Body of pancreas (tissue), 4 donors: ENCODE data around the gene PTPRJ. TPM values are rescaled to one million over a fixed set of nuclear protein-coding genes. Genes with fewer than 3 reads are reported as not detected.

ENCODE experiments used
- ATAC-seq: fragments of 150-250 bp; one replicate; pipeline ENCODE4 v1.9.1; 2016
- DNase-seq, 4 donors: peaks; one replicate each; pipeline ENCODE4 v3.0.0-alpha.2; 2019
- H3K27ac ChIP-seq, 4 donors: fragments of 200-600 bp; sonication (generic); 1 replicate in 3 of 4; 2 replicates in 1 of 4; pipeline versions ENCODE4 v1.5.1 to v1.6.1; 2016 to 2019; ENCODE audit warnings: mild to moderate bottlenecking in 1 of 4, mixed read lengths in 1 of 4, moderate library complexity in 1 of 4
- H3K27me3 ChIP-seq, 2 donors: fragments of 200-600 bp; sonication (generic); one replicate each; pipeline ENCODE4 v1.6.0; 2016; ENCODE audit warnings: mild to moderate bottlenecking in 1 of 2
- H3K36me3 ChIP-seq, 2 donors: fragments of 200-600 bp; sonication (generic); replicated peaks in 1 of 2; 2 replicates each; pipeline ENCODE4 v1.5.1; 2016; ENCODE audit warnings: low read depth in 2 of 2; ENCODE audit not compliant: insufficient read depth in 1 of 2
- H3K4me1 ChIP-seq: fragments of 200-600 bp; sonication (generic); one replicate; pipeline ENCODE4 v1.6.0; 2016
- H3K4me3 ChIP-seq, 2 donors: fragments of 200-600 bp; sonication (generic); 1 replicate in 1 of 2; 2 replicates in 1 of 2; pipeline ENCODE4 v1.5.1; 2016 to 2019
- H3K9me3 ChIP-seq, 3 donors: fragments of 200-600 bp; sonication (generic); 1 replicate in 2 of 3; 2 replicates in 1 of 3; pipeline ENCODE4 v1.5.1; 2016
- POLR2A ChIP-seq, 3 donors: fragments of 450-650 bp; IDR thresholded peaks; one replicate each; pipeline ENCODE4 v1.6.1; 2016; ENCODE audit warnings: antibody characterized with exemption in 3 of 3, mild to moderate bottlenecking in 2 of 3
- WGBS, 2 donors: methylation state at CpG; one replicate each; pipeline ENCODE4 v1.1.5; 2017; 5-methylcytosine and 5-hydroxymethylcytosine counted together
- intact Hi-C: fragments of 100-400 bp; cut with DNase I; formaldehyde crosslinking; loops from one replicate; pipeline ENCODE4 v1.15.1; 2023
- total RNA-seq, 2 donors: library from RNA; depleted of rRNA; stranded (reverse); fragments of >200 nt; gene quantifications; one replicate each; pipeline ENCODE4 v1.1.0, GENCODE V29; 2016
- TF ChIP-seq, protein P1 (sequence below), 7 experiments: fragments of 450-650 bp in 4 of 7; fragments of 200-600 bp in 3 of 7; sonication (generic) in 3 of 7; IDR thresholded peaks; one replicate each; pipeline ENCODE4 v1.5.1; 2016 to 2019; ENCODE audit warnings: antibody characterized with exemption in 7 of 7

PTPRJ gene
- total RNA-seq, 2 donors from 2014 or later: 10.9 to 17.1 TPM

DNA sequence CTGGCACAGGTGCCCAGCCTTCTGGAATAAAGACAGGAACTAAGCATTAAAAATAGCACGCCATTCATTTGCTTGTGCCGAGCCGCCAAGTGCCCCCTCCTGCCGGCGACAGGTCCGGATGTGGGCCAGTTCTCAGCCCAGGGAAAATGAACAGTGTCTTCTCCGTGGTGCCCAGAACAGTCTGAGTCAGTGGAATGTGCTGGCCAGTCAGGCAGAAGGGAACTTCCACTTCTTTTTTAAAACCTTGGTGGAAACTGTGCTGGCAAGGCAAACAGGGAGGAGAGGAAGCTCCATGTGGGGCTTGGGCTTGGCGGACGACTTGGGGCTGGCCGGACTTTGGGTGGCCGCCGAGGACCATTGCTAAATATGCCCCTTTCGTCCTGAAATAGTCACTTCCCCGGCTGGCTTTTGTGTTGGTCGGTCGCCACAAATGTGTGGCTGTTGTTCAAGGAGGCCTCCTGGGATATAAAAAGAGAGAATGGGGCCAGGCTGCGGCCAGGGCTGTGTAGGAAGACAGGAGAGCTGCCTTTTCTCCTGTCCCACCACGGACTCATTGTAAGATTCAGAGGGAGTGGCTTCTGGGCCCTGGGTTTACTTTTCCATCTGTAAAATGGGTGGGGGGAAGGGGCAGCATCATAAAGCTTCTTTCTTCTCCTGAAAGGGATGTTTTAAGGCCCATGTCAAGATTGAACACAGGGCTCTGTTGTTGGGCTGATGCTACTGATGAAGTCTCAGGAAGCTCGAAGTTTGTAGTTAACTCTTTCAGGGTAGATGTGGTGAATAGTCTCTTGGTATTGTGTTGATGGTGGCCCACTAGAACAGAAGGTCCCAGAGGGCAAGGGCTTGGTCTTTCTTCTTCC lies 101.0 kb downstream of the PTPRJ start:
- ATAC-seq (peak; percentile 58), DNase-seq (peak; percentile 23 to 72 (median 36))
- no peak overlapping the region for H3K4me3 ChIP-seq
- peak overlapping the region in 2 of 4 donors; percentile 6 to 64 for H3K27ac ChIP-seq
- no peaks in the 10 kb centered on the region for H3K27me3 ChIP-seq
- WGBS, 2 donors: 47 to 68% methylated on average over 14 to 19 of the region's 19 CpGs
- no peaks in the 10 kb centered on the region for H3K4me1 ChIP-seq
- intact Hi-C loops: no loop called here
- H3K36me3 ChIP-seq: no peaks in the 10 kb centered on the region
- H3K9me3 ChIP-seq: no peaks in the 10 kb centered on the region
- TF ChIP-seq POLR2A (IDR thresholded peaks at IDR 0.05): no peak
- TF ChIP-seq, protein P1, sequence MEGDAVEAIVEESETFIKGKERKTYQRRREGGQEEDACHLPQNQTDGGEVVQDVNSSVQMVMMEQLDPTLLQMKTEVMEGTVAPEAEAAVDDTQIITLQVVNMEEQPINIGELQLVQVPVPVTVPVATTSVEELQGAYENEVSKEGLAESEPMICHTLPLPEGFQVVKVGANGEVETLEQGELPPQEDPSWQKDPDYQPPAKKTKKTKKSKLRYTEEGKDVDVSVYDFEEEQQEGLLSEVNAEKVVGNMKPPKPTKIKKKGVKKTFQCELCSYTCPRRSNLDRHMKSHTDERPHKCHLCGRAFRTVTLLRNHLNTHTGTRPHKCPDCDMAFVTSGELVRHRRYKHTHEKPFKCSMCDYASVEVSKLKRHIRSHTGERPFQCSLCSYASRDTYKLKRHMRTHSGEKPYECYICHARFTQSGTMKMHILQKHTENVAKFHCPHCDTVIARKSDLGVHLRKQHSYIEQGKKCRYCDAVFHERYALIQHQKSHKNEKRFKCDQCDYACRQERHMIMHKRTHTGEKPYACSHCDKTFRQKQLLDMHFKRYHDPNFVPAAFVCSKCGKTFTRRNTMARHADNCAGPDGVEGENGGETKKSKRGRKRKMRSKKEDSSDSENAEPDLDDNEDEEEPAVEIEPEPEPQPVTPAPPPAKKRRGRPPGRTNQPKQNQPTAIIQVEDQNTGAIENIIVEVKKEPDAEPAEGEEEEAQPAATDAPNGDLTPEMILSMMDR (IDR thresholded peaks at IDR 0.05): no peak

DNA sequence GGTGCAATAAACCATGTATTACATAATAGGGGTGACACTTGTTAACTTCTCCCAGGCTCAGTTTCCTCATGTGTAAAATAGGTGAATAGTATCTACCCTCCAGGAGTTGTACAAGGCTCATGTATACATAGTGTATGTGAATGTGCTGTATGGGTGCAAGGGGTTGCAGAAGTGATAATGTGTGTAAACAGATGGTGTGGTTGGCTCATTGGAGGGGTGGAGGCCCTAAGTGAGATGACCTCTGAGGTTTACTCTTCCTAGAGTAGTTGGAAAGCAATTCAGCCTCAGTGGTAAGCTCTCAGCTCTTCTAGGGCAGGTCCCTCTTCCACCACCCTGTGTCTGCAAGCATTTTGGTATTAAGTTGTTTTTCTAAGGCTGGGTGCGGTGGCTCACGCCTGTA lies 102.4 kb downstream of the PTPRJ start:
- no peak for TF ChIP-seq POLR2A (IDR thresholded peaks at IDR 0.05)
- TF ChIP-seq, protein P1 (IDR thresholded peaks at IDR 0.05): no peak
- Histone ChIP-seq H3K27me3 (no peaks in the 10 kb centered on the region), H3K36me3 (no peaks in the 10 kb centered on the region), H3K4me3 (no peak overlapping the region), H3K27ac (no peak overlapping the region), H3K9me3 (no peaks in the 10 kb centered on the region), H3K4me1 (peaks cover 5% of the 10 kb centered on the region)
- intact Hi-C loops: no loop called here
- no peak for ATAC-seq
- DNase-seq: no peak
- 98 to 100% methylated on average over 2 of the region's 2 CpGs for WGBS, 2 donors

DNA sequence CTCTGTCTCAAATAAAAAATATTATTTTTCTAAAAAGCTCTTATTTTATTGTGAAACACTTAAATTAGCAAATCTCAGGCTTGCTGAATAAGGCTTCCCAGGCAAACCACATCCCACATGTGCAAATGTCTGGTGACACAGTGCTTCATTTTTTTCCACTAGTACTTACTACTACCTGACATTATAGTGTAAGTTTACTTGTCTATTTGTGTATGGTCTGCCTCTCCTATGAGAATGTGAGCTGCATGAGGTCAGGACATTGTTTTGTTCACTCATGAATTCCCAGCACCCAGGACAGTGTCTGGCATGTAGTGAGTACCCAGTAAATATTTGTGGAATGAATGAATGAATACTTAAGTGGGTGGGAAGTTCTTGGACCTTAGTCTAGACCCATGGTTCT lies 103.1 kb downstream of the PTPRJ start:
- ATAC-seq (no peak), DNase-seq (no peak)
- intact Hi-C loops: no loop called here
- H3K4me1 ChIP-seq: peaks cover 12% of the 10 kb centered on the region
- no peak overlapping the region for H3K27ac ChIP-seq
- H3K9me3 ChIP-seq: no peaks in the 10 kb centered on the region
- no peaks in the 10 kb centered on the region for H3K36me3 ChIP-seq
- H3K27me3 ChIP-seq: no peaks in the 10 kb centered on the region
- no peak overlapping the region for H3K4me3 ChIP-seq
- TF ChIP-seq, protein P1 (IDR thresholded peaks at IDR 0.05): no peak
- TF ChIP-seq POLR2A (IDR thresholded peaks at IDR 0.05): no peak

DNA sequence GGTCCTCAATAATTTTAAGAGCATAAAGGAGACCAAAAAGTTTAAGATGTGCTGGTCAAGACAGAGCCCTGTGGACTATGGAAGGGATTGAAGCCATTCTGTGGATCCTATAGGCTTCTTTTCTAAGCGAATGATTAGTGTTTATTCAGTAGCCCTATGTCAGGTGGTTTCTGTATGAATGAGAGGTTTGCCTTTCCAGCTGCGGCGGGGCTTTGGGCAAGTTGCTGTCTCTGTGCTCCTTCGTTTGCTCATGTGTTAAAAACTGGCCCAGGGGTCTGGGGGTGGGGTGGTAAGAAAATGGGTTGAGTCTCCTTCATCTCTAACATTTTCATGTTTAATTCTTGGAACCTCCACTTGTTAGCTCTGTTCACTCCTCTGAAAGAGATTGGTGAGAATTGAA lies 105.3 kb downstream of the PTPRJ start:
- WGBS, 2 donors: 91 to 92% methylated on average over 4 of the region's 4 CpGs
- no peaks in the 10 kb centered on the region for H3K36me3 ChIP-seq
- DNase-seq: no peak
- peaks cover 14% of the 10 kb centered on the region for H3K4me1 ChIP-seq
- TF ChIP-seq, protein P1 (IDR thresholded peaks at IDR 0.05): no peak
- no peak for TF ChIP-seq POLR2A (IDR thresholded peaks at IDR 0.05)
- H3K9me3 ChIP-seq: no peaks in the 10 kb centered on the region
- no peak overlapping the region for H3K4me3 ChIP-seq
- ATAC-seq: no peak
- intact Hi-C loops: no loop called here
- H3K27me3 ChIP-seq: no peaks in the 10 kb centered on the region
- H3K27ac ChIP-seq: no peak overlapping the region

DNA sequence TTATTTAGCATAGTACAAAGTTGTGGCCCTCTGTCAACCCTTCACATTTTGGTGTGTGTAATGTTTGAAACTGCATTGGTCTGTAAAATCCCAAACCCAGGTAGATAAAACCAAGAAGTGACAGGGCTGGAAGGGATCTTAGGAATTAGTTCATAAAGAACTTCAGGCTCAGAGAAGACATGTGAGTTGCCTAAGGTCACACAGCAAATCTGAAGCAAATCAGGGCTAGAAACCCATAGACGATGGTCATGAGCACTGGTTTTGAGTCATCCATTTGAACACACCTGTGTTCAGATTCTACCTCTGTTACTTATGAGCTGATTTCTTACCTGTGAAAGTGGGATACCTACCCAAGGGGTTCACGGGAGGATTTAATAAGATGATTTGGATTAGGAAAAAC lies 107.1 kb downstream of the PTPRJ start:
- no peaks in the 10 kb centered on the region for H3K9me3 ChIP-seq
- 75 to 90% methylated on average over 2 of the region's 2 CpGs for WGBS, 2 donors
- H3K4me1 ChIP-seq: peaks cover 14% of the 10 kb centered on the region
- H3K27me3 ChIP-seq: no peaks in the 10 kb centered on the region
- intact Hi-C loops: no loop called here
- peak overlapping the region in 2 of 4 donors; percentile 11 to 14 for H3K27ac ChIP-seq
- H3K4me3 ChIP-seq: no peak overlapping the region
- TF ChIP-seq, protein P1 (IDR thresholded peaks at IDR 0.05): no peak
- no peak for TF ChIP-seq POLR2A (IDR thresholded peaks at IDR 0.05)
- ATAC-seq (no peak), DNase-seq (no peak)
- no peaks in the 10 kb centered on the region for H3K36me3 ChIP-seq
